GM23338 (cell line): Measurements from ENCODE around the gene ZGRF1. TPM values are rescaled to one million over a fixed set of nuclear protein-coding genes. Genes with fewer than 3 reads are reported as not detected.

Experiments used
- ATAC-seq: fragments of 200-7000 bp; cut with Tn5 transposase; 3 replicates; pipeline ENCODE4 v1.9.1; 2020
- DNase-seq: peaks from one replicate; pipeline ENCODE4 v3.0.0-alpha.2; 2015; ENCODE audit warnings: low spot score
- H2AFZ ChIP-seq: fragments of 200-600 bp; sonication (generic); 2 replicates; pipeline ENCODE4 v1.8.0; 2016; ENCODE audit warnings: antibody characterized with exemption, mild to moderate bottlenecking, moderate library complexity
- H3F3A ChIP-seq: fragments of 200-600 bp; sonication (generic); replicated peaks from 2 replicates; pipeline ENCODE4 v1.8.0; 2017; ENCODE audit warnings: antibody characterized with exemption, mixed run types, low read depth
- H3K27ac ChIP-seq: fragments of 200-600 bp; sonication (generic); 2 replicates; pipeline ENCODE4 v1.6.1; 2016; ENCODE audit warnings: low read depth
- H3K27me3 ChIP-seq: fragments of 200-600 bp; sonication (generic); 2 replicates; pipeline ENCODE4 v1.8.0; 2016; ENCODE audit warnings: mild to moderate bottlenecking, mixed run types, moderate library complexity; ENCODE audit not compliant: insufficient read depth
- H3K36me3 ChIP-seq: fragments of 200-600 bp; sonication (generic); 2 replicates; pipeline ENCODE4 v1.8.0; 2016; ENCODE audit warnings: mild to moderate bottlenecking; ENCODE audit not compliant: insufficient read depth
- H3K4me1 ChIP-seq: fragments of 200-600 bp; sonication (generic); 2 replicates; pipeline ENCODE4 v1.8.0; 2016; ENCODE audit warnings: mild to moderate bottlenecking, moderate library complexity; ENCODE audit not compliant: insufficient read depth
- H3K4me2 ChIP-seq: fragments of 200-600 bp; sonication (generic); 2 replicates; pipeline ENCODE4 v1.7.1; 2017; ENCODE audit warnings: mixed run types
- H3K4me3 ChIP-seq: fragments of 200-600 bp; sonication (generic); 2 replicates; pipeline ENCODE4 v1.6.1; 2016; ENCODE audit warnings: mixed run types
- H3K79me2 ChIP-seq: fragments of 200-600 bp; sonication (generic); replicated peaks from 2 replicates; pipeline ENCODE4 v1.8.0; 2017; ENCODE audit warnings: mild to moderate bottlenecking; ENCODE audit not compliant: insufficient read depth
- H3K9me2 ChIP-seq: fragments of 200-600 bp; sonication (generic); 2 replicates; pipeline ENCODE4 v1.8.0; 2017; ENCODE audit not compliant: insufficient read depth
- H4K20me1 ChIP-seq: fragments of 200-600 bp; sonication (generic); replicated peaks from 2 replicates; pipeline ENCODE4 v1.8.0; 2017; ENCODE audit warnings: mild to moderate bottlenecking; ENCODE audit not compliant: insufficient read depth
- H3K27ac Mint-ChIP-seq: 2 replicates; pipeline ENCODE4 v1.8.0; 2020; ENCODE audit warnings: inconsistent platforms, mild to moderate bottlenecking, moderate library complexity, mixed read lengths
- H3K27me3 Mint-ChIP-seq: 3 replicates; pipeline ENCODE4 v1.8.0; 2022; ENCODE audit warnings: low read depth, mild to moderate bottlenecking, moderate library complexity, mixed read lengths, inconsistent platforms; ENCODE audit not compliant: insufficient read depth, poor library complexity
- H3K36me3 Mint-ChIP-seq: 3 replicates; pipeline ENCODE4 v1.8.0; 2021; ENCODE audit warnings: low read depth, mild to moderate bottlenecking, inconsistent platforms, moderate library complexity, mixed read lengths
- H3K4me1 Mint-ChIP-seq: 3 replicates; pipeline ENCODE4 v1.8.0; 2020; ENCODE audit warnings: mild to moderate bottlenecking, inconsistent platforms, mixed read lengths
- H3K4me3 Mint-ChIP-seq: 3 replicates; pipeline ENCODE4 v1.8.0; 2021; ENCODE audit warnings: moderate library complexity, mild to moderate bottlenecking, inconsistent platforms, mixed read lengths
- H3K9me3 Mint-ChIP-seq: 3 replicates; pipeline ENCODE4 v1.8.0; 2020; ENCODE audit warnings: moderate library complexity, mild to moderate bottlenecking, inconsistent platforms, mixed read lengths
- CREB1 ChIP-seq: fragments of 250-450 bp; sonication (Bioruptor Pico); IDR thresholded peaks from 2 replicates; pipeline ENCODE4 v1.5.0; 2020; ENCODE audit warnings: low read depth, mild to moderate bottlenecking, moderate library complexity
- CTCF ChIP-seq, 2 experiments: fragments of 200-600 bp in 1 of 2; sonication (generic) in 1 of 2; conservative IDR thresholded peaks; 2 replicates each; pipeline versions ENCODE4 v1.5.1 to v1.6.1; 2016 to 2017; ENCODE audit warnings: antibody characterized with exemption in 2 of 2, low read depth in 2 of 2, mild to moderate bottlenecking in 2 of 2, moderate library complexity in 1 of 2
- ETS1 ChIP-seq: IDR thresholded peaks from 2 replicates; pipeline ENCODE4 v1.6.1; 2016; ENCODE audit warnings: antibody characterized with exemption
- EZH2 ChIP-seq: fragments of 200-600 bp; sonication (generic); IDR thresholded peaks from one replicate; pipeline ENCODE4 v1.8.0; 2017; ENCODE audit warnings: antibody characterized with exemption, mild to moderate bottlenecking, low read depth; ENCODE audit not compliant: unreplicated experiment
- JUNB ChIP-seq: IDR thresholded peaks from one replicate; pipeline ENCODE4 v1.6.1; 2016; ENCODE audit warnings: antibody characterized with exemption; ENCODE audit not compliant: unreplicated experiment
- NANOG ChIP-seq: IDR thresholded peaks from 2 replicates; pipeline ENCODE4 v1.6.1; 2016; ENCODE audit warnings: antibody characterized with exemption, borderline replicate concordance
- POLR2AphosphoS5 ChIP-seq: IDR thresholded peaks from 2 replicates; pipeline ENCODE4 v1.6.1; 2016; ENCODE audit warnings: antibody characterized with exemption, low read depth
- REST ChIP-seq: IDR thresholded peaks from one replicate; pipeline ENCODE4 v1.6.1; 2018; ENCODE audit warnings: antibody characterized with exemption; ENCODE audit not compliant: unreplicated experiment
- STAT1 ChIP-seq: IDR thresholded peaks from one replicate; pipeline ENCODE4 v1.6.1; 2016; ENCODE audit warnings: antibody characterized with exemption; ENCODE audit not compliant: unreplicated experiment
- ZNF114 ChIP-seq: fragments of 250-450 bp; sonication (Bioruptor Pico); IDR thresholded peaks from 2 replicates; pipeline ENCODE4 v1.5.0; 2020; ENCODE audit warnings: mild to moderate bottlenecking, moderate library complexity
- polyA plus RNA-seq: library from polyadenylated mRNA; unstranded; fragments of >200 nt; fragmentation: Nextera tagmentation; extraction: Ambion mirVana; gene quantifications from 2 replicates; pipeline ENCODE4 v1.2.1, GENCODE V29; 2016
- total RNA-seq: library from RNA; depleted of rRNA; stranded (reverse); fragments of >200 nt; shearing (Covaris generic); gene quantifications from 2 replicates; pipeline ENCODE4 v1.2.3, GENCODE V29; 2014

ZGRF1 gene
- total and polyA plus RNA-seq, 2 experiments from 2014 or later = 41.7 to 62.6 TPM

- no peak for TF ChIP-seq CTCF (conservative IDR thresholded peaks at IDR 0.05; ENCODE audit: low read depth in 2 of 2)
- TF ChIP-seq STAT1 = no peak
- no peak for TF ChIP-seq ETS1
- TF ChIP-seq JUNB = no peak
- no peak for TF ChIP-seq EZH2
- no peak for TF ChIP-seq REST
Measured at GRCh38 chr4:112560084-112560483, 76.6 kb downstream of the ZGRF1 start (continued).

- Mint-ChIP-seq H3K36me3 (peaks cover 18% of the 10 kb centered on the region; the same call in 2 of the 3 replicates), H3K4me1 (peaks cover 7% of the 10 kb centered on the region; the same call in 2 of the 3 replicates), H3K27ac (no peak overlapping the region), H3K27me3 (no peaks in the 10 kb centered on the region), H3K4me3 (no peak overlapping the region), H3K9me3 (no peaks in the 10 kb centered on the region)
- H3K4me3 ChIP-seq = no peak overlapping the region
- no peaks in the 10 kb centered on the region for H4K20me1 ChIP-seq
- H3K4me1 ChIP-seq = no peaks in the 10 kb centered on the region
- no peaks in the 10 kb centered on the region for H3K9me2 ChIP-seq
- H3K27ac ChIP-seq = no peak overlapping the region
- H2AFZ ChIP-seq = no peak overlapping the region
- H3K79me2 ChIP-seq = no peaks in the 10 kb centered on the region
- DNase-seq (no peak), ATAC-seq (no peak)
- peaks cover 4% of the 10 kb centered on the region; the same call in 1 of the 2 replicates for H3K36me3 ChIP-seq
- no peaks in the 10 kb centered on the region for H3K27me3 ChIP-seq
- H3K4me2 ChIP-seq = no peak overlapping the region
- no peaks in the 10 kb centered on the region for H3F3A ChIP-seq
- TF ChIP-seq CREB1 (CRISPR knock-in tag) (no peak), ETS1 (no peak), NANOG (no peak), CTCF (conservative IDR thresholded peaks at IDR 0.05; ENCODE audit: low read depth in 2 of 2) (no peak), POLR2AphosphoS5 (no peak), ZNF114 (CRISPR knock-in tag) (no peak), REST (no peak)
Measured at GRCh38 chr4:112559053-112559452, 77.7 kb downstream of the ZGRF1 start.
